Astrocyte of the cerebellum (primary cell): Measurements from ENCODE around the gene MGLL.

Experiments
- DNase-seq: peaks from one replicate; pipeline ENCODE4 v3.0.0-alpha.2; 2011; ENCODE audit warnings: low read depth
- H3K4me3 ChIP-seq: 2 replicates; pipeline ENCODE4 v1.5.1; 2011; ENCODE audit warnings: mild to moderate bottlenecking, low read depth, low read length, moderate library complexity
- in situ Hi-C: cut with HindIII; loops from 2 replicates; pipeline ENCODE4 v1.10.0; 2017; ENCODE audit warnings: low sequenced_read_pairs
- TF ChIP-seq, protein P1 (sequence below): IDR thresholded peaks from 2 replicates; pipeline ENCODE4 v1.5.1; 2012; ENCODE audit warnings: low read length, low read depth, moderate library complexity, mild to moderate bottlenecking; ENCODE audit errors: missing control alignments

MGLL gene

DNA sequence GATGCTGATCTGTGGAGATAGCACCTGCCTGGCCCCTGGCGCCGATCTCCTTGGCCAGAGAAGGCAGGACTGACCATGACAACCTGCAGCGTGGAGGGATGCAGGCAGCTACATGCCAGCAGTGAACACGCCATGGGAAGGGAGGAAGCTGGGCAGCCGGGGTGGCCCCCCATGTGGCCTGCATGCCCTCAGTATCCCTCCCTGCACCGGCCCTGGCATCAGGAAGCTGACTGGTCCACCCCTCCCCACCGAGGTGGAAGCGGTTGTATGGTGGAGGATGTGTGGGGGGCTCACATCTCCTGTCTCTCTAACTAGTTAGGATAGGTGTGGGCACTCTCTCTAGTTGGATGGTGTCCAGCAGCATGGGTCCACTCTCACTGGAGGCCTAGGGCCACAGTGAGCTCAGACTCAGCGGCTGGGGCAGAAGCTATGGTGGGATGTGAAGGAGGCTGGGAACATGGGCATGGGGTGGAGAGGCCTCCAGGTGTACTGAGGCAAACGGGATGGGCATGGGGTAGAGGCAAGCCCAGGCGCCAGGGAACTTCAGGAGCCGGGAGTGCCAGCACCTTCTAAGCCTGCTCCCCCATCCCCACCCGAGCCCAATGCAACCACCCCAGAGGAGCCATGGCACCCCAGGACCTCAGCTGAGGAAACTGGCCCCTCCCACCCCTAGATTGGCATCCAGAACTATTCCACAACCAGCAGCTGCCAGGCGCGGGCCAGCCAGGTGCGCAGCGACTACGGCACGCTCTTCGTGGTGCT is 151.4 kb downstream of the MGLL start:
- in situ Hi-C loops = no loop called here
- TF ChIP-seq, protein P1, sequence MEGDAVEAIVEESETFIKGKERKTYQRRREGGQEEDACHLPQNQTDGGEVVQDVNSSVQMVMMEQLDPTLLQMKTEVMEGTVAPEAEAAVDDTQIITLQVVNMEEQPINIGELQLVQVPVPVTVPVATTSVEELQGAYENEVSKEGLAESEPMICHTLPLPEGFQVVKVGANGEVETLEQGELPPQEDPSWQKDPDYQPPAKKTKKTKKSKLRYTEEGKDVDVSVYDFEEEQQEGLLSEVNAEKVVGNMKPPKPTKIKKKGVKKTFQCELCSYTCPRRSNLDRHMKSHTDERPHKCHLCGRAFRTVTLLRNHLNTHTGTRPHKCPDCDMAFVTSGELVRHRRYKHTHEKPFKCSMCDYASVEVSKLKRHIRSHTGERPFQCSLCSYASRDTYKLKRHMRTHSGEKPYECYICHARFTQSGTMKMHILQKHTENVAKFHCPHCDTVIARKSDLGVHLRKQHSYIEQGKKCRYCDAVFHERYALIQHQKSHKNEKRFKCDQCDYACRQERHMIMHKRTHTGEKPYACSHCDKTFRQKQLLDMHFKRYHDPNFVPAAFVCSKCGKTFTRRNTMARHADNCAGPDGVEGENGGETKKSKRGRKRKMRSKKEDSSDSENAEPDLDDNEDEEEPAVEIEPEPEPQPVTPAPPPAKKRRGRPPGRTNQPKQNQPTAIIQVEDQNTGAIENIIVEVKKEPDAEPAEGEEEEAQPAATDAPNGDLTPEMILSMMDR = no peak
- no peak overlapping the region for H3K4me3 ChIP-seq
- no peak for DNase-seq

DNA sequence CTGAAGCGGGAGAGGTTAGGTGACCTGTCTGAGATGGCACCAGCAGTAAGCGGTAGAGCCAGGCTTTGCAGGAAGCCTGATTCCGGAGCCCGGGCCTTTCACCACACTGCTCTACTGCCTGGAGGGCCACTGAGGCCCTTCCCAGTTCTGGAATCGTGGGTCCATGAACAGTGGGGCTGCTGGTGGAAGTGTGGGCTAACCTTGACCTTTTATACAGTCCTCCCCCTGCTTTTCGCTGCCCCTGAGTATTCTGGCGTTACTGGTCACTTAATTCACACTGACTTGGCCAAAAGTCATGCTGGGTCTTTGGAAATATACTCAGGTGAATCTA is 152.1 kb downstream of the MGLL start:
- no peak for DNase-seq
- TF ChIP-seq, protein P1 = no peak
- no peak overlapping the region for H3K4me3 ChIP-seq
- in situ Hi-C loops = no loop called here

DNA sequence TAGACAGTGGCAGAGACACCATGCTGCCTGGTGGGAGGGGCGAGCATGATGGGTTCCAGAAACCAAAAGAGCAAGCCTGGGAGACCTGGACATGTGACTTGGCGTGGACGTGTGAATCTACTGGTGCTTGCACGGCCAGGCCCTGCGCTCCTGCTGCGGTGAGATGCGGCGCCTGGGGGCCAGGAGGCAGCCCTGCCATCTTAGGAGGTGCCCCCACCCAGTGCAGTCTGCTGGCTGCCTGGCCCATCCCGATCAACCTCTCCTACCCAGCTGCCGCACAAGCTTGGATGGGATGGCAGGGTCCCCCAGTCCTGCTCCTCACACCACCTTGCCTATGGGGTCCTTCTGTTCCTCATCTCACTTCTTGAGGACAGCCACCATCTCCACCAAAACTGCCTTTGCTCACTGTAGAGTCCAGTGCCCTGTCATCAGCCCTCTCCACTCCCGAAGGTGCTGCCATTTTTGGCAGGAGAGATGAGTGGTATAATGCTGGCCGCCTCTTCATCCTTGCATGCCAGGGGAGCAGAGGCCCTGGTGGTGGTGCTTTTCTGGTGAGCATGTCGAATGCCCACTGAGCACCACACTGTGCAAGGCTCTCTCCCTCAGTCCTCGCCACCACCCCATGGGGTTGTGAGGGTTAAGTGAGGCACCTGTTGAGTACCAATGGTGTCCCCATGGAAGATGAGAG is 152.6 kb downstream of the MGLL start:
- in situ Hi-C loops = no loop called here
- TF ChIP-seq, protein P1 = no peak
- DNase-seq = no peak
- H3K4me3 ChIP-seq = no peak overlapping the region

DNA sequence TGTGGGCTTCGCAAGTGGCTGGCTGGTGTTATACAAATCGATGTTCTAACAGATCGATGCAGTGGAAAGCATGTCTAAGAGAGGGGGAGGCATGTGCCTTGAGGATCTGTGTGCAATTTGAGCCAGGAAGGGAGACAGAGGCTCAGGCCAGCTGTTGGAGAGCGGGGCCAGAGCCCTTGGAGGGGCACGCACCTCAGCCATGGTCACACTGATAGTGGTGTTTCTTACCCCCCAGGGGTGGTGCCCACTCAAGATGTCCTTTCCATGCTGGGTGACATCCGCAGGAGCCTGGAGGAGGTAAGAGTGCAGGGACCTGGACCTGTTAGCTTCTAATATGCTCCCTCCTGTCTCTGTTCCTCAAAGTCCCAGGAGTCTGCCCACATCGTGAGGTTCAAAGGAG is 153.4 kb downstream of the MGLL start:
- H3K4me3 ChIP-seq = no peak overlapping the region
- no peak for DNase-seq
- in situ Hi-C loops = no loop called here
- TF ChIP-seq, protein P1 = no peak

DNA sequence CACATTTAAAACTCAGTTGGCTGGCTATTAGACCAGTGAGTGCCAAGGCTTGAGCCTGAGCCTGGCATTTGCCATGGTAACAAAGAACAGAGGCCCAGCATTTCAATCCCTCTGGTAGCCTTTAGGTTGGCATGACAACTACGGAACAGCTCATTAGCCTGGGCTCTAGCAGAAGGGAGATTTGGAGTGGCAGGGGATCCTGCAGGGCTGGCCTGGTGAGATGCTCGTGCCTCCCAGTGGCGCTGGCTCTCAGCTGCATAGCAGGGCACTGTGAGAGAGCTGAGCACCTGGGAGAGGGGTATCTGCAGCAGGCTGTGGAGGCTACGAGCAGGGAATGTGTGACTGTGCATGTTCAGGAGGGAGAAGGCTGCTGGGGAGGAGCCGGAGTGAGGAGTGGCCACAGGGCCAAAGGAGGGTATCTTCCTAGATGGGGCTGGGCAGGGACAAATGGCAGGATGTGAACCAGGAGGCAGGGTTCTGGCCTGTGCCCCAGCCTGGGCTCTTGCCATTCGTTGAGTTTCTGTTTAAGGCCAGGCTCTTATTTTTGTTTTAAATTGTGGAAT is 155.1 kb downstream of the MGLL start:
- no peak for DNase-seq
- in situ Hi-C loops = no loop called here
- H3K4me3 ChIP-seq = no peak overlapping the region
- TF ChIP-seq, protein P1 = no peak

DNA sequence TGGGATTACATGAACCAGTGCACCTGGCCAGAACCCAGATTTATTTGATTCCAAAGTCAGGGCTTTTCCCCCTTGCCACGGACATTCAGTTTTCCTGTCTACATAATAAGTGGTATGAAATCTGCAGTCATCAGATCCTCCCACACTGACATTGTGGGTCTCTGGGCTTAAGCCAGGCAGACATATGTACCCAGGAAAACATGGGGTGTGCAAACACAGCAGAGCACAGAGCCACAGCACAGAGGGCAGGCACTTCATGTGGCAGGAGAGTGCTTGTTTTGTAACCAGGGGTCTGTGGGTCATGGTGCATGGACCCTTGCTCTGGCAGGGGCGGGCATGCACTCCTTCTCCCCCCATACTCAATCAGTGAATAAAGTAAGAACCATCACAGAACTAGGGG is 155.6 kb downstream of the MGLL start:
- DNase-seq = no peak
- in situ Hi-C loops = no loop called here
- TF ChIP-seq, protein P1 = no peak
- H3K4me3 ChIP-seq = no peak overlapping the region
